ENCODE measurements around the gene PDIA4. TPM values are rescaled to one million over a fixed set of nuclear protein-coding genes. Genes with fewer than 3 reads are reported as not detected.

PDIA4 gene
- total RNA-seq, 4 donors from 2014 or later: 48.6 to 61.8 (median 57.4) TPM

GRCh38 chr7:149010451-149010850 is 17.9 kb downstream of the PDIA4 start:
- no peak for DNase-seq (ENCODE audit: low spot score in 2 of 2)
- 100% methylated on average over 5 of the region's 5 CpGs for WGBS
- no peaks in the 10 kb centered on the region for H3K27me3 ChIP-seq
- TF ChIP-seq POLR2A (IDR thresholded peaks at IDR 0.05): no peak
- no peak for TF ChIP-seq POLR2AphosphoS5 (IDR thresholded peaks at IDR 0.05)
- no peak for TF ChIP-seq CTCF (IDR thresholded peaks at IDR 0.05)
- no peak for TF ChIP-seq EP300 (IDR thresholded peaks at IDR 0.05)
- no peak overlapping the region for H3K27ac ChIP-seq
- H3K4me3 ChIP-seq: no peak overlapping the region
- H3K36me3 ChIP-seq: peaks cover 92% of the 10 kb centered on the region
- no peaks in the 10 kb centered on the region for H3K4me1 ChIP-seq
- H3K9me3 ChIP-seq: no peaks in the 10 kb centered on the region

DNA sequence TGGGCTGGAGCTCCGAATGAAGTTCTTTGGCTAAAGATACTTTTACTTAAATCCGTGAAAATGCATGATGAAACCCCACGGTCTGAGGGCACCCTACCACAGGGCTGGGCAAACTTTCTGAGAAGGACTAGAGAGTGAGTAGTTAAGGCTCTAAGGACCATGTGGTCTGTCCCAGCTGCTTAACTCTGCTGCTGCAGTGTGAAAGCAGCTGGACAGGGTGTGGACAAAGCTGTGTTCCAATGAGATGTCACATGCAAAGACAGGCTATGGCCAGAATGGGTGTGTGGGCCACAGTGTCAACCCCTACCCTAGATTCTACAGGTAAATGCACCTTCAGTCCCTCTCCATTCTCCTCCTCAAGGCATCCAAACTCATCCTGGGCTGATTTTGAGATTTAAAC is 18.8 kb downstream of the PDIA4 start:
- no peaks in the 10 kb centered on the region for H3K9me3 ChIP-seq
- WGBS: 79% methylated on average over 3 of the region's 3 CpGs
- no peaks in the 10 kb centered on the region for H3K4me1 ChIP-seq
- H3K36me3 ChIP-seq: peaks cover 86% of the 10 kb centered on the region
- no peaks in the 10 kb centered on the region for H3K27me3 ChIP-seq
- no peak overlapping the region for H3K27ac ChIP-seq
- no peak for DNase-seq (ENCODE audit: low spot score in 2 of 2)
- TF ChIP-seq POLR2AphosphoS5 (IDR thresholded peaks at IDR 0.05) (no peak), POLR2A (IDR thresholded peaks at IDR 0.05) (no peak), EP300 (IDR thresholded peaks at IDR 0.05) (no peak), CTCF (IDR thresholded peaks at IDR 0.05) (no peak)
- no peak overlapping the region for H3K4me3 ChIP-seq

GRCh38 chr7:149007611-149008010 is 20.7 kb downstream of the PDIA4 start:
- no peak for TF ChIP-seq POLR2AphosphoS5 (IDR thresholded peaks at IDR 0.05)
- TF ChIP-seq CTCF (IDR thresholded peaks at IDR 0.05): no peak
- TF ChIP-seq EP300 (IDR thresholded peaks at IDR 0.05): no peak
- TF ChIP-seq POLR2A (IDR thresholded peaks at IDR 0.05): no peak
- no peak for DNase-seq (ENCODE audit: low spot score in 2 of 2)
- Histone ChIP-seq H3K4me3 (no peak overlapping the region), H3K27me3 (no peaks in the 10 kb centered on the region), H3K27ac (no peak overlapping the region), H3K4me1 (no peaks in the 10 kb centered on the region), H3K36me3 (peaks cover 86% of the 10 kb centered on the region), H3K9me3 (no peaks in the 10 kb centered on the region)
- WGBS: 65% methylated on average over 6 of the region's 6 CpGs

DNA sequence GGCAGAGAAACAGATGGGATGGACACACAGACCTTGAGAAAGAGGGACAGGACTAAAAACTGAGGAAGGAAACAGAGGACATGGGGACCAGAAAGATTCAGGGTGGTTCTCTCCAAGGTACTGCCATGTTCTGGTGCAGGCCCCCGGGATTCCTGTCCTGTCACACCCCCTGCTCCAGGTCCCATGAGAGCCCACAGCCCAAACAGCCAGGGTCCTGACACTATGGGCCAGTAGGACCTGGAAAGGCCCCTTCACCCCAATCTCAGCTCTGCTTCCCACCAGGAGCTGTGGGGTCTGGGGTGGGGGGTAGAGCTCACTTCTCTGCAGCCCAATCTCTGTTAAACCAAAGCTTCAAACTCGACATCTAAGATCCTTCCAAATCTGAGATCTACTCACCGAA is 21.2 kb downstream of the PDIA4 start:
- no peak overlapping the region for H3K27ac ChIP-seq
- DNase-seq (ENCODE audit: low spot score in 2 of 2): no peak
- H3K4me3 ChIP-seq: no peak overlapping the region
- WGBS: 89% methylated on average over 3 of the region's 3 CpGs
- H3K9me3 ChIP-seq: no peaks in the 10 kb centered on the region
- peaks cover 86% of the 10 kb centered on the region for H3K36me3 ChIP-seq
- H3K4me1 ChIP-seq: no peaks in the 10 kb centered on the region
- TF ChIP-seq EP300 (IDR thresholded peaks at IDR 0.05) (no peak), POLR2AphosphoS5 (IDR thresholded peaks at IDR 0.05) (no peak), POLR2A (IDR thresholded peaks at IDR 0.05) (no peak), CTCF (IDR thresholded peaks at IDR 0.05) (no peak)
- no peaks in the 10 kb centered on the region for H3K27me3 ChIP-seq

DNA sequence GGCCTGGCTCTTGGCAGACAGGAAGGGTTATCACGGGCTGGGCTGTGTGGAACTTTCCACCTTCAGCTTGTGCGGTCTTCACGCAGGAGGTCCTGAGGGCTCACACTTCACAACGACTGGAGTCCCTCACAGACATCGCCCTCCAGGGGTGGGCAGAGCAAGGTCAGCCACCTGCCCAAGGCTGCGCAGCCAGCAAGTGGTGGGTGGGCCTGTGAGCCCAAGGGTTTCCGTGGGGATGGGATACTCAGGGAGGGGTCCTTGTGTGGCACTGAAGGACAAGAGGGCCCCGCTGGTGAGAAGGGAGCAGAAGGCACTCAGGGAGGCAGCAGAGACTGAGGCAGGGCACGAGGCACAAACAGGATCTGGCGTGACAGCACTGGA is 22.0 kb downstream of the PDIA4 start:
- Histone ChIP-seq H3K36me3 (peaks cover 85% of the 10 kb centered on the region), H3K27me3 (no peaks in the 10 kb centered on the region), H3K4me1 (no peaks in the 10 kb centered on the region), H3K27ac (no peak overlapping the region), H3K4me3 (no peak overlapping the region), H3K9me3 (no peaks in the 10 kb centered on the region)
- TF ChIP-seq EP300 (IDR thresholded peaks at IDR 0.05) (no peak), POLR2A (IDR thresholded peaks at IDR 0.05) (no peak), POLR2AphosphoS5 (IDR thresholded peaks at IDR 0.05) (no peak), CTCF (IDR thresholded peaks at IDR 0.05) (no peak)
- no peak for DNase-seq (ENCODE audit: low spot score in 2 of 2)
- 79% methylated on average over 3 of the region's 10 CpGs for WGBS
